Measurements from ENCODE around the gene WDR77. TPM values are rescaled to one million over a fixed set of nuclear protein-coding genes. Genes with fewer than 3 reads are reported as not detected.
A peak's percentile ranks its signal among the peaks of the same experiment; 100 is the strongest.

The WDR77 gene
- 40.5 and 41.4 TPM in 2 replicates for total RNA-seq
- 41.2 TPM for total RNA-seq (2013)
- polyA plus RNA-seq = 65.0 and 85.5 TPM in 2 replicates
- 42.9 and 71.3 TPM in 2 replicates for polyA minus RNA-seq

DNA sequence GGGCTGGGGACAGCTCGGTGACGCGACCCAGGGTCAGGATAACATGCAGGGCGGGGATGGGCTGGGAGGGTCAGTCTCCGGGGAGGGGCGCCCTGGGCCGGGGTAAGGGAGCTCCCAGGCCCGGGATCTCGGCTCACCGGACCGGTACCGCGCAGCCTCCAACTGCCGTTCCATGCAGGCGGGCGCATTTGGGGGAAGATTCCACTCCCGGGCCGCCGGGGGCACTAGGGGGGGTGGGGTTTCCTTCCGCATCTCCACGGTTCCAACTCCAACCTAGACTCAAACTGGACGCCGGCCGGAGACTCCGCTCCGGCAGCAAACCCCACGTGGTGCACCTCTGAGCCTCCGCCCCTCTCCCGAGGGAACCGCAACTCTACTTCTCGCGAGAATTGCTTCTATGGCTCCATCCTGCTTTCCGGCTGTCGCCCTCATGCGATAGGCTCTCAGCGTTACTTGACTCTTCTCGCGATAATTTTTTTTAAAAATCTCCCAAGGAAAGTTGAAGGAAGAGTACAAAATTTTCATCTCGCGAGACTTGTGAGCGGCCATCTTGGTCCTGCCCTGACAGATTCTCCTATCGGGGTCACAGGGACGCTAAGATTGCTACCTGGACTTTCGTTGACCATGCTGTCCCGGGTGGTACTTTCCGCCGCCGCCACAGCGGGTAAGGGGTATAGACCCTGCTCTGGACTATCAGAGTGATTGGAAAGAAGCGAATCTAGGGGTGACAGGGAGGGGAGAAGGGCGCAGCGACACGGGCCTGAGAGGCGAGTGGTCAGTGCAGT is at the start of gene WDR77, which contains the start of gene ATP5PB:
WDR77 (minus strand) TSS at position 339 of the 785 bp plus-strand sequence; CDS start at position 252, 87 bp downstream.
ATP5PB (plus strand) TSS at position 547 of the 785 bp plus-strand sequence; CDS start at position 625, 78 bp downstream.
- Histone ChIP-seq H3K4me2 (replicated peaks; ENCODE audit: low read depth, low read length, poor library complexity, severe bottlenecking) (peak within 1 kb of the TSS; percentile 94), H3K9me3 (ENCODE audit: control extremely low read depth in 1 of 3, control insufficient read depth in 2 of 3, insufficient read depth in 1 of 3, low read length in 2 of 3) (no peaks in the 10 kb centered on the region), H3K4me1 (ENCODE audit: control insufficient read depth in 2 of 2, insufficient read depth in 2 of 2, low read length in 2 of 2) (peaks cover 41 to 48% of the 10 kb centered on the region in 2 donors), H3K79me2 (ENCODE audit: control insufficient read depth, insufficient read depth, low read length) (peaks cover 61% of the 10 kb centered on the region), H2AFZ (ENCODE audit: insufficient read depth, low read depth, low read length, poor library complexity, severe bottlenecking) (peak within 1 kb of the TSS; percentile 97), H4K20me1 (ENCODE audit: control insufficient read depth, insufficient read depth, low read length, poor library complexity, severe bottlenecking) (peaks cover 22% of the 10 kb centered on the region), H3K4me3 (ENCODE audit: control extremely low read depth in 1 of 5, extremely low read depth in 1 of 5, insufficient read depth in 1 of 5, low read depth in 2 of 5, low read length in 4 of 5) (peak within 1 kb of the TSS; percentile 76 to 94 (median 85)), H3K36me3 (replicated peaks in 1 of 2; ENCODE audit: control extremely low read depth in 1 of 2, control insufficient read depth in 1 of 2, extremely low read depth in 1 of 2, insufficient read depth in 2 of 2, low read length in 1 of 2) (peaks cover 0 to 46% of the 10 kb centered on the region in 2 experiments), H3K27ac (ENCODE audit: low read length in 2 of 2) (peak within 1 kb of the TSS; percentile 60 to 95), H3K9ac (ENCODE audit: low read length) (peak within 1 kb of the TSS; percentile 99), H3K27me3 (replicated peaks in 1 of 4; ENCODE audit: control extremely low read depth in 1 of 4, control insufficient read depth in 3 of 4, insufficient read depth in 4 of 4, low read length in 3 of 4) (no peaks in the 10 kb centered on the region)
- Mint-ChIP-seq H3K27me3 (no peaks in the 10 kb centered on the region), H3K9me3 (ENCODE audit: insufficient read depth) (no peaks in the 10 kb centered on the region), H3K4me3 (peak within 1 kb of the TSS; percentile 100), H3K27ac (peak within 1 kb of the TSS; percentile 99), H3K4me1 (peaks cover 73% of the 10 kb centered on the region)
- peak; percentile 95 for ATAC-seq (ENCODE audit: low read depth)
- TF ChIP-seq, protein P1, sequence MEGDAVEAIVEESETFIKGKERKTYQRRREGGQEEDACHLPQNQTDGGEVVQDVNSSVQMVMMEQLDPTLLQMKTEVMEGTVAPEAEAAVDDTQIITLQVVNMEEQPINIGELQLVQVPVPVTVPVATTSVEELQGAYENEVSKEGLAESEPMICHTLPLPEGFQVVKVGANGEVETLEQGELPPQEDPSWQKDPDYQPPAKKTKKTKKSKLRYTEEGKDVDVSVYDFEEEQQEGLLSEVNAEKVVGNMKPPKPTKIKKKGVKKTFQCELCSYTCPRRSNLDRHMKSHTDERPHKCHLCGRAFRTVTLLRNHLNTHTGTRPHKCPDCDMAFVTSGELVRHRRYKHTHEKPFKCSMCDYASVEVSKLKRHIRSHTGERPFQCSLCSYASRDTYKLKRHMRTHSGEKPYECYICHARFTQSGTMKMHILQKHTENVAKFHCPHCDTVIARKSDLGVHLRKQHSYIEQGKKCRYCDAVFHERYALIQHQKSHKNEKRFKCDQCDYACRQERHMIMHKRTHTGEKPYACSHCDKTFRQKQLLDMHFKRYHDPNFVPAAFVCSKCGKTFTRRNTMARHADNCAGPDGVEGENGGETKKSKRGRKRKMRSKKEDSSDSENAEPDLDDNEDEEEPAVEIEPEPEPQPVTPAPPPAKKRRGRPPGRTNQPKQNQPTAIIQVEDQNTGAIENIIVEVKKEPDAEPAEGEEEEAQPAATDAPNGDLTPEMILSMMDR (IDR thresholded peaks at IDR 0.05) = no peak
- TF ChIP-seq EZH2 (IDR thresholded peaks at IDR 0.05; ENCODE audit: borderline replicate concordance, insufficient read depth, low read depth, low read length, poor library complexity, severe bottlenecking) = no peak
- CTCF ChIA-PET = interaction anchor here (0.9 to 3.5 kb wide), 8 partner anchors 12 to 226 kb away, joined by 3 to 20 read pairs (median 9); no protein-coding TSS in a partner anchor
- under 1% methylated on average over 42 of the region's 54 CpGs for WGBS (ENCODE audit: insufficient coverage)
- intact Hi-C loops (cut with micrococcal nuclease) = loop anchor here (1.0 to 10.0 kb wide), 7 partner anchors 22 to 1626 kb away; partner anchors contain the start of genes CEPT1, DDX20, DRAM2 and LRIG2
- POLR2A ChIA-PET = interaction anchor here (0.5 to 1.8 kb wide), 7 partner anchors 17 to 307 kb away, joined by 3 to 8 read pairs (median 3); no protein-coding TSS in a partner anchor
- DNase-seq = peak; percentile 96
